Breast epithelium (tissue), 4 donors: ENCODE measurements around the gene SRC. TPM values are rescaled to one million over a fixed set of nuclear protein-coding genes. Genes with fewer than 3 reads are reported as not detected.

ENCODE experiments used
- DNase-seq, 2 donors: peaks; one replicate each; pipeline ENCODE4 v3.0.0-alpha.2; 2019; ENCODE audit warnings: low spot score in 2 of 2
- H3K27ac ChIP-seq, 2 donors: fragments of 200-600 bp; sonication (generic) in 1 of 2; one replicate each; pipeline ENCODE4 v1.5.1; 2016 to 2019; ENCODE audit warnings: mild to moderate bottlenecking in 1 of 2
- H3K27me3 ChIP-seq, 2 donors: fragments of 200-600 bp; sonication (generic) in 1 of 2; one replicate each; pipeline versions ENCODE4 v1.5.1 to v1.6.0; 2017 to 2019; ENCODE audit warnings: control low read depth in 1 of 2, mild to moderate bottlenecking in 1 of 2
- H3K36me3 ChIP-seq: fragments of 200-600 bp; one replicate; pipeline ENCODE4 v1.5.1; 2019
- H3K4me1 ChIP-seq, 2 donors: fragments of 200-600 bp; sonication (generic); one replicate each; pipeline ENCODE4 v1.5.1; 2016 to 2019; ENCODE audit warnings: control low read depth in 1 of 2
- H3K4me3 ChIP-seq, 3 donors: fragments of 200-600 bp; sonication (generic); 1 replicate in 2 of 3; 2 replicates in 1 of 3; pipeline ENCODE4 v1.5.1; 2016 to 2019; ENCODE audit warnings: mild to moderate bottlenecking in 3 of 3, moderate library complexity in 2 of 3
- H3K9me3 ChIP-seq, 2 donors: fragments of 200-600 bp; sonication (generic) in 1 of 2; one replicate each; pipeline ENCODE4 v1.5.1; 2016 to 2019; ENCODE audit warnings: control low read depth in 1 of 2
- CTCF ChIP-seq, 3 donors: fragments of 450-650 bp; IDR thresholded peaks; one replicate each; pipeline ENCODE4 v1.5.1; 2016 to 2017; ENCODE audit warnings: antibody characterized with exemption in 3 of 3, mild to moderate bottlenecking in 3 of 3, moderate library complexity in 3 of 3
- POLR2A ChIP-seq: fragments of 450-650 bp; IDR thresholded peaks from one replicate; pipeline ENCODE4 v1.6.1; 2016; ENCODE audit warnings: antibody characterized with exemption, mild to moderate bottlenecking, moderate library complexity
- POLR2AphosphoS5 ChIP-seq, 3 donors: sonication (generic); formaldehyde crosslinking; IDR thresholded peaks; one replicate each; pipeline ENCODE4 v1.6.1; 2017; ENCODE audit warnings: antibody characterized with exemption in 3 of 3
- intact Hi-C: fragments of 100-400 bp; cut with DNase I; formaldehyde crosslinking; loops from one replicate; pipeline ENCODE4 v1.15.1; 2023; ENCODE audit warnings: low total_unique reads
- total RNA-seq, 3 donors: library from RNA; depleted of rRNA; stranded (reverse); fragments of >200 nt; gene quantifications; one replicate each; pipeline ENCODE4 v1.1.0, GENCODE V29; 2016

Gene SRC
- total RNA-seq, 3 donors from 2014 or later: 12.8 to 25.6 (median 20.6) TPM

GRCh38 chr20:37387519-37388269 is 41.8 kb downstream of the SRC start:
- no peak overlapping the region for H3K27ac ChIP-seq
- H3K4me3 ChIP-seq: no peak overlapping the region
- H3K9me3 ChIP-seq: no peaks in the 10 kb centered on the region
- no peaks in the 10 kb centered on the region for H3K36me3 ChIP-seq
- intact Hi-C loops: loop anchor here (10.0 kb wide), 1 partner anchor 113 kb away; no protein-coding TSS in a partner anchor
- DNase-seq: no peak
- no peaks in the 10 kb centered on the region for H3K27me3 ChIP-seq
- TF ChIP-seq POLR2AphosphoS5 (IDR thresholded peaks at IDR 0.05) (no peak), CTCF (IDR thresholded peaks at IDR 0.05) (no peak), POLR2A (no peak)
- H3K4me1 ChIP-seq: no peaks in the 10 kb centered on the region

- intact Hi-C loops: loop anchor here (10.0 kb wide), 1 partner anchor 114 kb away; no protein-coding TSS in a partner anchor
These were observed 42.9 kb downstream of the SRC start for GRCh38 chr20:37388831-37389230.

GRCh38 chr20:37389241-37389747 is 43.4 kb downstream of the SRC start:
- intact Hi-C loops: loop anchor here (10.0 kb wide), 1 partner anchor 114 kb away; no protein-coding TSS in a partner anchor
- H3K36me3 ChIP-seq: no peaks in the 10 kb centered on the region
- H3K4me3 ChIP-seq: no peak overlapping the region
- H3K27me3 ChIP-seq: no peaks in the 10 kb centered on the region
- TF ChIP-seq POLR2A: no peak
- TF ChIP-seq POLR2AphosphoS5 (IDR thresholded peaks at IDR 0.05): no peak
- no peak for TF ChIP-seq CTCF (IDR thresholded peaks at IDR 0.05)
- DNase-seq: no peak
- no peaks in the 10 kb centered on the region for H3K9me3 ChIP-seq
- no peak overlapping the region for H3K27ac ChIP-seq
- H3K4me1 ChIP-seq: no peaks in the 10 kb centered on the region

More at GRCh38 chr20:37388831-37389230, 42.9 kb downstream of the SRC start:
- no peak for TF ChIP-seq POLR2A
- Histone ChIP-seq H3K27ac (no peak overlapping the region), H3K4me3 (no peak overlapping the region), H3K36me3 (no peaks in the 10 kb centered on the region), H3K4me1 (no peaks in the 10 kb centered on the region), H3K9me3 (no peaks in the 10 kb centered on the region), H3K27me3 (no peaks in the 10 kb centered on the region)
- no peak for DNase-seq

GRCh38 chr20:37389844-37390275 is 43.9 kb downstream of the SRC start:
- Histone ChIP-seq H3K27me3 (no peaks in the 10 kb centered on the region), H3K4me3 (no peak overlapping the region), H3K4me1 (no peaks in the 10 kb centered on the region), H3K27ac (no peak overlapping the region), H3K36me3 (no peaks in the 10 kb centered on the region), H3K9me3 (no peaks in the 10 kb centered on the region)
- no peak for TF ChIP-seq POLR2A
- TF ChIP-seq CTCF (IDR thresholded peaks at IDR 0.05): no peak
- TF ChIP-seq POLR2AphosphoS5 (IDR thresholded peaks at IDR 0.05): no peak
- intact Hi-C loops: loop anchor here (10.0 kb wide), 1 partner anchor 115 kb away; no protein-coding TSS in a partner anchor
- no peak for DNase-seq

GRCh38 chr20:37390503-37390890 is 44.6 kb downstream of the SRC start:
- intact Hi-C loops: no loop called here
- no peaks in the 10 kb centered on the region for H3K9me3 ChIP-seq
- H3K4me3 ChIP-seq: no peak overlapping the region
- no peak overlapping the region for H3K27ac ChIP-seq
- H3K4me1 ChIP-seq: no peaks in the 10 kb centered on the region
- no peaks in the 10 kb centered on the region for H3K27me3 ChIP-seq
- no peak for TF ChIP-seq POLR2A
- no peak for TF ChIP-seq CTCF (IDR thresholded peaks at IDR 0.05)
- TF ChIP-seq POLR2AphosphoS5 (IDR thresholded peaks at IDR 0.05): no peak
- H3K36me3 ChIP-seq: no peaks in the 10 kb centered on the region
- DNase-seq: no peak
